ENCODE measurements around the gene C4BPB. TPM values are rescaled to one million over a fixed set of nuclear protein-coding genes. Genes with fewer than 3 reads are reported as not detected.

C4BPB gene
- total RNA-seq, 1 experiment from 2014 or later: not detected

- H3T11ph ChIP-seq (ENCODE audit: low read length): no peak overlapping the region
- peaks cover 4 to 5% of the 10 kb centered on the region in 2 experiments for H3K4me1 Mint-ChIP-seq
- no peak overlapping the region for H2AFZ ChIP-seq (ENCODE audit: low read length)
- TF ChIP-seq CTCF (conservative IDR thresholded peaks at IDR 0.05): no peak
- no peak overlapping the region for H3K4me2 ChIP-seq (ENCODE audit: insufficient read depth, insufficient read length, low read length)
- no peak overlapping the region for H3K4me3 Mint-ChIP-seq
- peaks cover 2% of the 10 kb centered on the region for H3K27me3 Mint-ChIP-seq (ENCODE audit: low read depth)
- no peak overlapping the region for H2AK5ac ChIP-seq (ENCODE audit: insufficient read length, low read length)
- H2BK20ac ChIP-seq (ENCODE audit: low read depth, low read length, poor library complexity, severe bottlenecking): no peak overlapping the region
- H4K20me1 ChIP-seq (ENCODE audit: control insufficient read depth, insufficient read depth, insufficient read length): no peaks in the 10 kb centered on the region
- H3K56ac ChIP-seq (ENCODE audit: insufficient read length, low read depth, low read length): no peak overlapping the region
- H3K9me3 Mint-ChIP-seq: peaks cover 17 to 21% of the 10 kb centered on the region in 2 experiments
- no peaks in the 10 kb centered on the region for H3K79me1 ChIP-seq (ENCODE audit: insufficient read depth, low read depth, low read length, poor library complexity, severe bottlenecking)
- peaks cover 18% of the 10 kb centered on the region for H3K9me3 ChIP-seq (ENCODE audit: control insufficient read depth, low read depth, low read length)
- H3K36me3 Mint-ChIP-seq (ENCODE audit: insufficient read depth in 1 of 3, low read depth in 3 of 3): peaks cover 0 to 9% (median 3%) of the 10 kb centered on the region in 3 experiments; a peak in 5 of 7 replicates
- no peak overlapping the region for H2BK12ac ChIP-seq (ENCODE audit: insufficient read length, low read depth, low read length)
- no peak overlapping the region for H4K8ac ChIP-seq (replicated peaks; ENCODE audit: insufficient read length, low read depth, low read length)
- no peak overlapping the region for H3K4ac ChIP-seq (ENCODE audit: low read depth, low read length)
- no peak overlapping the region for H3K14ac ChIP-seq (ENCODE audit: insufficient read depth, low read length)
- no peak for DNase-seq
- no peak overlapping the region for H3K27ac Mint-ChIP-seq
- H3K4me1 ChIP-seq (ENCODE audit: insufficient read depth, low read length): no peaks in the 10 kb centered on the region
- H2BK15ac ChIP-seq (ENCODE audit: low read depth, low read length): no peak overlapping the region
- no peaks in the 10 kb centered on the region for H3K79me2 ChIP-seq (ENCODE audit: insufficient read depth, low read length)
- no peaks in the 10 kb centered on the region for H3K27me3 ChIP-seq (ENCODE audit: insufficient read depth, low read length)
- no peak overlapping the region for H3K27ac ChIP-seq (ENCODE audit: insufficient read length, low read depth, low read length)
- no peak overlapping the region for H2BK5ac ChIP-seq (ENCODE audit: insufficient read length, low read length)
- H3K23ac ChIP-seq (ENCODE audit: insufficient read length, low read depth, low read length): no peak overlapping the region
- WGBS (ENCODE audit: extremely low coverage, insufficient read length, low lambda C conversion rate): no CpG with 5 or more reads among the region's 5 CpGs
- no peak overlapping the region for H4K5ac ChIP-seq (ENCODE audit: insufficient read length, low read depth, low read length)
- H3K9ac ChIP-seq (ENCODE audit: extremely low read depth, insufficient read length, low read length): no peak overlapping the region
- H4K91ac ChIP-seq (ENCODE audit: insufficient read length, low read depth, low read length): no peak overlapping the region
- H2BK120ac ChIP-seq (ENCODE audit: low read depth, low read length, poor library complexity, severe bottlenecking): no peak overlapping the region
- no peak overlapping the region for H3K18ac ChIP-seq (ENCODE audit: insufficient read length, low read depth, low read length)
- no peaks in the 10 kb centered on the region for H3K23me2 ChIP-seq (ENCODE audit: insufficient read length, low read depth, low read length, poor library complexity, severe bottlenecking)
These were observed 13.5 kb downstream of the C4BPB start for GRCh38 chr1:207102146-207102545.
